Measurements from ENCODE around the gene SLC8B1. TPM values are rescaled to one million over a fixed set of nuclear protein-coding genes. Genes with fewer than 3 reads are reported as not detected.

The SLC8B1 gene
- polyA plus RNA-seq, 3 donors: 21.6 to 46.0 (median 32.4) TPM

DNA sequence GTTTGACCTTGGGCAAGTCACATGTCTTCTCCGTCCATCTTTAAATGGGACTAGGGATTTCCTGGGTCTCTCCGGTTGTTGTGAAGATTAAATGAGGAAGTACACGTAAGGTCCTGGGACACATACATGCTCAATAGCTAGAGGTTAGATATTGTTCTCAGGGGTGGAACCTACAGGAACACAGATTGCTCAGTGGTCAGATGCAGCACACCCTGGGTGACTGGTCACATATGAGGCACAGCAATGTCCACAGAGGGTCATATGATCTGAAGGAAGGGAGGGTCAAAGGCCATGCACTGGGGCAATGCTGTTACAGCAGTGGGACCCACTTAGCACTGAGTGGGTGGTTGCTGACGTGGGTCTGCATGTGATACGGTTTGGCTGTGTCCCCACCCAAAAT, 11.4 kb upstream of the SLC8B1 start:
- Histone ChIP-seq H3K27ac (ENCODE audit: low read depth in 1 of 2, low read length in 2 of 2) (no peak overlapping the region), H3K27me3 (ENCODE audit: control insufficient read depth in 2 of 2, insufficient read depth in 2 of 2, low read length in 2 of 2) (no peaks in the 10 kb centered on the region), H3K9ac (ENCODE audit: insufficient read depth, low read length, poor library complexity, severe bottlenecking) (no peak overlapping the region), H3K4me2 (replicated peaks; ENCODE audit: extremely low read depth, low read length, poor library complexity, severe bottlenecking) (no peak overlapping the region), H2AFZ (ENCODE audit: insufficient read depth, low read depth, low read length, poor library complexity, severe bottlenecking) (no peak overlapping the region), H3K4me1 (ENCODE audit: control insufficient read depth in 1 of 2, insufficient read depth in 2 of 2, low read length in 2 of 2) (peaks cover 7 to 14% of the 10 kb centered on the region in 2 donors), H4K20me1 (ENCODE audit: insufficient read depth, low read length) (no peaks in the 10 kb centered on the region), H3K4me3 (replicated peaks in 1 of 3; ENCODE audit: low read depth in 2 of 3, low read length in 3 of 3) (no peak overlapping the region), H3K36me3 (replicated peaks in 1 of 2; ENCODE audit: control insufficient read depth in 1 of 2, insufficient read depth in 2 of 2, low read length in 2 of 2) (no peaks in the 10 kb centered on the region), H3K79me2 (ENCODE audit: insufficient read depth, low read length) (no peaks in the 10 kb centered on the region), H3K9me3 (replicated peaks in 1 of 2; ENCODE audit: control insufficient read depth in 1 of 2, insufficient read depth in 1 of 2, low read length in 2 of 2) (no peaks in the 10 kb centered on the region)
- Mint-ChIP-seq H3K36me3 (no peaks in the 10 kb centered on the region), H3K4me3 (no peak overlapping the region), H3K27me3 (ENCODE audit: low read depth in 3 of 3) (peaks cover 2 to 10% (median 3%) of the 10 kb centered on the region in 3 donors), H3K27ac (peak overlapping the region in 3 of 7 donors; percentile 17 to 84 (median 55)), H3K4me1 (peaks cover 19% of the 10 kb centered on the region), H3K9me3 (peaks cover 0 to 2% (median 0%) of the 10 kb centered on the region in 7 donors)
- 41% methylated on average over 4 of the region's 5 CpGs for WGBS (ENCODE audit: insufficient coverage)
- intact Hi-C loops (cut with micrococcal nuclease): no loop called here
- TF ChIP-seq CTCF (IDR thresholded peaks at IDR 0.05): no peak
- DNase-seq: peak; percentile 42 to 83 (median 54)

DNA sequence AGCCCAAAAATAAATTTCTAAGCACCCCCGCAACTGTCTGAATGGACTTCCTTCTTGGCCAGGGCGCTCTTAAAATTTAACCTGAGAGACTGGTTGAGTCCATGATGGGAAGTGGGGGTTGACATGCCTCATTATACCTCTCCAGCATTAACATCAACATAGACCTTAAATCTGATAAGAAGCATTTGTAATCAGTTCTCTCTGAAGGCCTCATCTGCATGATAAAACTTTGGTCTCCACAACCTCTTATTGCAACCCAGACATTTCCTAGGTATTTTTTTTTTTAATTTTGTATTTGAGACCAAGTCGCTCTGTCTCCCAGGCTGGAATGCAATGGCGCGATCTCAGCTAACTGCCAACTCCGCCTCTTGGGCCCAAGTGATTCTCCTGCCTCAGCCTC, 10.4 kb upstream of the SLC8B1 start:
- H3K4me1 ChIP-seq (ENCODE audit: control insufficient read depth in 1 of 2, insufficient read depth in 2 of 2, low read length in 2 of 2): peaks cover 11 to 19% of the 10 kb centered on the region in 2 donors
- no peak overlapping the region for H3K9ac ChIP-seq (ENCODE audit: insufficient read depth, low read length, poor library complexity, severe bottlenecking)
- Mint-ChIP-seq H3K36me3 (no peaks in the 10 kb centered on the region), H3K27me3 (ENCODE audit: low read depth in 3 of 3) (peaks cover 2 to 10% (median 2%) of the 10 kb centered on the region in 3 donors), H3K9me3 (peaks cover 0 to 2% (median 0%) of the 10 kb centered on the region in 7 donors), H3K27ac (no peak overlapping the region), H3K4me1 (peaks cover 23% of the 10 kb centered on the region), H3K4me3 (no peak overlapping the region)
- intact Hi-C loops (cut with micrococcal nuclease): no loop called here
- H3K36me3 ChIP-seq (replicated peaks in 1 of 2; ENCODE audit: control insufficient read depth in 1 of 2, insufficient read depth in 2 of 2, low read length in 2 of 2): no peaks in the 10 kb centered on the region
- no peaks in the 10 kb centered on the region for H3K27me3 ChIP-seq (ENCODE audit: control insufficient read depth in 2 of 2, insufficient read depth in 2 of 2, low read length in 2 of 2)
- no peak overlapping the region for H3K27ac ChIP-seq (ENCODE audit: low read depth in 1 of 2, low read length in 2 of 2)
- no peak overlapping the region for H2AFZ ChIP-seq (ENCODE audit: insufficient read depth, low read depth, low read length, poor library complexity, severe bottlenecking)
- no peak overlapping the region for H3K4me3 ChIP-seq (replicated peaks in 1 of 3; ENCODE audit: low read depth in 2 of 3, low read length in 3 of 3)
- no peak for TF ChIP-seq CTCF (IDR thresholded peaks at IDR 0.05)
- no peaks in the 10 kb centered on the region for H4K20me1 ChIP-seq (ENCODE audit: insufficient read depth, low read length)
- H3K4me2 ChIP-seq (replicated peaks; ENCODE audit: extremely low read depth, low read length, poor library complexity, severe bottlenecking): no peak overlapping the region
- no peak for DNase-seq
- no peaks in the 10 kb centered on the region for H3K9me3 ChIP-seq (replicated peaks in 1 of 2; ENCODE audit: control insufficient read depth in 1 of 2, insufficient read depth in 1 of 2, low read length in 2 of 2)
- WGBS (ENCODE audit: insufficient coverage): no CpG with 5 or more reads among the region's 6 CpGs
- H3K79me2 ChIP-seq (ENCODE audit: insufficient read depth, low read length): no peaks in the 10 kb centered on the region
